A549 (cell line): ENCODE data around the gene SORL1. TPM values are rescaled to one million over a fixed set of nuclear protein-coding genes. Genes with fewer than 3 reads are reported as not detected.

ENCODE experiments used
- ATAC-seq, 2 experiments: fragments of 200-7000 bp in 1 of 2; fragments of >200 bp in 1 of 2; cut with Nextera tagmentation in 1 of 2; cut with Tn5 transposase in 1 of 2; 3 replicates each; pipeline versions ENCODE4 v1.8.0 to v1.9.1; 2018 to 2020; ENCODE audit warnings: mild to moderate bottlenecking in 1 of 2, moderate library complexity in 1 of 2
- CTCF ChIA-PET: fragments of 300-600 bp; sonication (Branson Sonifier 250); formaldehyde crosslinking; extraction: SDS; loops from one replicate; lab custom pipeline; 2021; ENCODE audit warnings: antibody characterized with exemption, inconsistent platforms; lab: Yijun Ruan, JAX
- POLR2A ChIA-PET: fragments of 350-600 bp; formaldehyde crosslinking; extraction: SDS; loops from one replicate; lab custom pipeline; 2021; ENCODE audit warnings: antibody characterized with exemption, inconsistent platforms; lab: Yijun Ruan, JAX
- DNase-seq, 2 experiments: peaks; one replicate each; pipeline versions ENCODE4 v3.0.0 to v3.0.0-alpha.2; 2011 to 2016; ENCODE audit warnings: low read depth in 1 of 2, low spot score in 1 of 2
- FAIRE-seq: peaks from 2 replicates; lab custom pipeline; 2011; peaks lifted over from hg19 to GRCh38; lab: Jason Lieb, UNC
- H3K27ac ChIP-seq, 2 experiments: fragments of >200 bp; sonication (Bioruptor Twin); formaldehyde crosslinking; 3 replicates each; pipeline ENCODE4 v1.5.1; 2016 to 2017
- H3K4me1 ChIP-seq: fragments of >200 bp; sonication (Bioruptor Twin); formaldehyde crosslinking; 3 replicates; pipeline ENCODE4 v1.6.1; 2016
- H3K4me2 ChIP-seq: fragments of >200 bp; sonication (Bioruptor Twin); formaldehyde crosslinking; 3 replicates; pipeline ENCODE4 v1.6.1; 2016
- H3K4me3 ChIP-seq: fragments of >200 bp; sonication (Bioruptor Twin); formaldehyde crosslinking; 3 replicates; pipeline ENCODE4 v1.5.1; 2016
- H3K9me3 ChIP-seq: fragments of >200 bp; sonication (Bioruptor Twin); formaldehyde crosslinking; 3 replicates; pipeline ENCODE4 v1.6.1; 2016
- CBX8 ChIP-seq: fragments of 200-600 bp; sonication (generic); IDR thresholded peaks from 2 replicates; pipeline ENCODE4 v1.6.1; 2016
- CHD2 ChIP-seq: fragments of 150-350 bp; IDR thresholded peaks from 2 replicates; pipeline ENCODE4 v1.6.1; 2014; ENCODE audit warnings: low read length; ENCODE audit not compliant: partially characterized antibody
- EHMT2 ChIP-seq: fragments of 200-600 bp; sonication (generic); IDR thresholded peaks from 2 replicates; pipeline ENCODE4 v1.6.1; 2016; ENCODE audit warnings: antibody characterized with exemption, low read depth, mild to moderate bottlenecking, moderate library complexity
- EP300 ChIP-seq, 2 experiments: fragments of >200 bp; sonication (Bioruptor Twin); formaldehyde crosslinking; IDR thresholded peaks; 2 replicates in 1 of 2; 3 replicates in 1 of 2; pipeline ENCODE4 v1.6.1; 2016 to 2017
- ESRRA ChIP-seq: fragments of 150-350 bp; IDR thresholded peaks from 2 replicates; pipeline ENCODE4 v1.6.1; 2014; ENCODE audit warnings: mild to moderate bottlenecking, low read length, borderline replicate concordance
- FOXS1 ChIP-seq: fragments of 250-450 bp; sonication (Bioruptor Pico); IDR thresholded peaks from 2 replicates; pipeline ENCODE4 v1.5.0; 2020; ENCODE audit warnings: mild to moderate bottlenecking, moderate library complexity
- HDAC2 ChIP-seq: fragments of 200-600 bp; sonication (generic); IDR thresholded peaks from 2 replicates; pipeline ENCODE4 v1.6.1; 2016
- HEYL ChIP-seq: fragments of 250-450 bp; sonication (Bioruptor Pico); IDR thresholded peaks from 2 replicates; pipeline ENCODE4 v1.8.0; 2021; ENCODE audit warnings: mild to moderate bottlenecking, moderate library complexity
- HOXB13 ChIP-seq: fragments of 250-450 bp; sonication (Bioruptor Pico); IDR thresholded peaks from 2 replicates; pipeline ENCODE4 v1.5.0; 2020; ENCODE audit warnings: low read depth, mild to moderate bottlenecking, moderate library complexity
- JUNB ChIP-seq: fragments of >200 bp; sonication (Bioruptor Twin); formaldehyde crosslinking; IDR thresholded peaks from 2 replicates; pipeline ENCODE4 v1.6.1; 2016
- KDM5A ChIP-seq: fragments of 200-600 bp; sonication (generic); IDR thresholded peaks from 2 replicates; pipeline ENCODE4 v1.6.1; 2016; ENCODE audit warnings: antibody characterized with exemption, mild to moderate bottlenecking
- NFE2L2 ChIP-seq: fragments of 150-350 bp; conservative IDR thresholded peaks from 2 replicates; pipeline ENCODE4 v1.6.1; 2014; ENCODE audit warnings: low read length
- NPAS2 ChIP-seq: fragments of 250-450 bp; sonication (Bioruptor Pico); IDR thresholded peaks from 2 replicates; pipeline ENCODE4 v1.8.0; 2022; ENCODE audit warnings: mild to moderate bottlenecking, moderate library complexity, borderline replicate concordance
- NR3C1 ChIP-seq: fragments of >200 bp; sonication (Bioruptor Twin); formaldehyde crosslinking; IDR thresholded peaks from 3 replicates; pipeline ENCODE4 v1.6.1; 2017
- PHF8 ChIP-seq: fragments of 200-600 bp; sonication (generic); IDR thresholded peaks from 2 replicates; pipeline ENCODE4 v1.6.1; 2016; ENCODE audit warnings: low read depth, mild to moderate bottlenecking, antibody characterized with exemption, moderate library complexity, borderline replicate concordance
- POLR2A ChIP-seq: IDR thresholded peaks from 2 replicates; pipeline ENCODE4 v1.6.1; 2012; ENCODE audit warnings: mild to moderate bottlenecking, low read length
- POLR2AphosphoS2 ChIP-seq: conservative IDR thresholded peaks from 2 replicates; pipeline ENCODE4 v1.6.1; 2012; ENCODE audit warnings: low read length, improper control_type of control experiment, inconsistent platforms
- RFX5 ChIP-seq: fragments of 450-650 bp; IDR thresholded peaks from 2 replicates; pipeline ENCODE4 v1.7.1; 2014; ENCODE audit warnings: antibody characterized with exemption, mild to moderate bottlenecking, moderate library complexity
- ZNF302 ChIP-seq: fragments of 250-450 bp; sonication (Bioruptor Pico); IDR thresholded peaks from 2 replicates; pipeline ENCODE4 v1.9.0; 2021; ENCODE audit warnings: inconsistent platforms, mild to moderate bottlenecking, moderate library complexity
- WGBS: methylation state at CpG from one replicate; pipeline ENCODE4 v1.1.6; 2017; ENCODE audit errors: missing lambda C conversion rate; 5-methylcytosine and 5-hydroxymethylcytosine counted together
- polyA plus RNA-seq, 4 experiments: library from polyadenylated mRNA; depleted of rRNA in 3 of 4; stranded (reverse); fragments of >200 nt; fragmentation: RNase III in 1 of 4; extraction: RNeasy Plus Mini Kit Qiagen cat#74134 plus additional on column Dnase treatment in 1 of 4; gene quantifications; 2 replicates in 3 of 4; 3 replicates in 1 of 4; pipeline ENCODE4 v1.2.3, GENCODE V29; 2011 to 2017
- TF ChIP-seq, protein P1 (sequence below): fragments of >200 bp; sonication (Bioruptor Twin); formaldehyde crosslinking; IDR thresholded peaks from 2 replicates; pipeline ENCODE4 v1.6.1; 2016
- TF ChIP-seq, protein P2 (sequence below): fragments of 450-650 bp; IDR thresholded peaks from 2 replicates; pipeline ENCODE4 v1.6.1; 2014; ENCODE audit warnings: antibody characterized with exemption
- TF ChIP-seq, protein P3 (sequence below): fragments of 250-450 bp; sonication (Bioruptor Pico); IDR thresholded peaks from 2 replicates; pipeline ENCODE4 v1.5.0; 2021; ENCODE audit warnings: mild to moderate bottlenecking, moderate library complexity, borderline replicate concordance
- TF ChIP-seq, protein P4 (sequence below): IDR thresholded peaks from 2 replicates; pipeline ENCODE4 v1.6.1; 2012
- TF ChIP-seq, protein P5 (sequence below): fragments of >200 bp; sonication (Bioruptor Twin); formaldehyde crosslinking; IDR thresholded peaks from 3 replicates; pipeline ENCODE4 v1.5.1; 2016

Gene SORL1
- polyA plus RNA-seq, 2 of the 4 experiments (the other 2 are of a cell fraction): 0.45 to 3.8 TPM

DNA sequence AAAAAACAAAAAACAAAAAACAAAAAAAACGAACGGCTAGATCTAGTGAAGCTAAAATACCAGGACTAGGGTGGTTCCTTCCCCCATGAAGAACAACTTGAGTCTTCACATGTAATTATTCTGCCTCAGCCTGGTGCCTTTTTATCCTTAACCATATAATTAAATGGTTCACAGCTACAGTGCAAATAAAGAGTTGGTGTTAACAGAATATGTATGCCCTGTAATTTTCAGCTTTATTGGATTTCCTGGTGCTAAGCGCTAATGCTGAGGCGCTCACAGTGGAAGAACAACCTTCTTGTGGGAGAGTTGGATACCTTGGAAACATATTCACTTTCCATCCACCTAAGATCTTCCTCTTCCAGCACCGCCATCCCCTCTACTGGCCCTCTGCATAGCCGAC lies 159.1 kb downstream of the SORL1 start:
- POLR2A ChIA-PET: no interaction called here
- Histone ChIP-seq H3K9me3 (no peaks in the 10 kb centered on the region), H3K4me1 (no peaks in the 10 kb centered on the region), H3K4me3 (no peak overlapping the region), H3K4me2 (no peak overlapping the region), H3K27ac (no peak overlapping the region)
- 95% methylated on average over 6 of the region's 6 CpGs for WGBS
- no peak for ATAC-seq
- no peak for FAIRE-seq
- no peak for TF ChIP-seq NPAS2
- no peak for TF ChIP-seq EHMT2
- no peak for TF ChIP-seq RFX5
- TF ChIP-seq ZNF302: no peak
- TF ChIP-seq ESRRA: no peak
- no peak for TF ChIP-seq NFE2L2
- TF ChIP-seq POLR2A: no peak
- no peak for TF ChIP-seq JUNB
- no peak for TF ChIP-seq KDM5A
- no peak for DNase-seq
- CTCF ChIA-PET: no interaction called here

DNA sequence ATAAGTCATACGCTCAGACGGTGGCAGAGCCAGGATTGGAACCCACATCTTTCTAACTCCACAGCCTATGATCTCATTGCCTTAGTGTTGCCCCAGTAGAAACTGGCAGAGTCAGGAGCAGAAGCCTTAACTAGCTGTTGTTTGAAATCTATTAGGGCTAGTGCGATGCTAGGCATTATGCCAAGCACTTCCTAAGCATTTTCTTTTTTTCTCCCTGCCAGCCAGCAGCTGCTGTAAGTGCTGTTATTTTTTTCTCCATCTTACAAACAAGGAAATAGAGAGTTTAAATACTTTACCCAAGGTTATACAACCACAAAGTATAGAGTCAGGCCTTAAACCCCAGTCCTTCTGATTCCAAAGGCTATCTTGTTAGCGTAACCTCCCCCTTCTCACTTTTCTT lies 161.6 kb downstream of the SORL1 start:
- ATAC-seq: no peak
- no peak for FAIRE-seq
- Histone ChIP-seq H3K4me1 (no peaks in the 10 kb centered on the region), H3K4me2 (no peak overlapping the region), H3K4me3 (no peak overlapping the region), H3K27ac (no peak overlapping the region), H3K9me3 (no peaks in the 10 kb centered on the region)
- ChIA-PET POLR2A (no interaction called here), CTCF (interaction anchor here (1.5 kb wide), 1 partner anchor 892 kb away, joined by 4 read pairs; no protein-coding TSS in a partner anchor)
- TF ChIP-seq CBX8 (no peak), CHD2 (no peak)
- TF ChIP-seq, protein P1, sequence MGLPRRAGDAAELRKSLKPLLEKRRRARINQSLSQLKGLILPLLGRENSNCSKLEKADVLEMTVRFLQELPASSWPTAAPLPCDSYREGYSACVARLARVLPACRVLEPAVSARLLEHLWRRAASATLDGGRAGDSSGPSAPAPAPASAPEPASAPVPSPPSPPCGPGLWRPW: no peak
- no peak for DNase-seq
- WGBS: 84% methylated on average over 4 of the region's 4 CpGs

DNA sequence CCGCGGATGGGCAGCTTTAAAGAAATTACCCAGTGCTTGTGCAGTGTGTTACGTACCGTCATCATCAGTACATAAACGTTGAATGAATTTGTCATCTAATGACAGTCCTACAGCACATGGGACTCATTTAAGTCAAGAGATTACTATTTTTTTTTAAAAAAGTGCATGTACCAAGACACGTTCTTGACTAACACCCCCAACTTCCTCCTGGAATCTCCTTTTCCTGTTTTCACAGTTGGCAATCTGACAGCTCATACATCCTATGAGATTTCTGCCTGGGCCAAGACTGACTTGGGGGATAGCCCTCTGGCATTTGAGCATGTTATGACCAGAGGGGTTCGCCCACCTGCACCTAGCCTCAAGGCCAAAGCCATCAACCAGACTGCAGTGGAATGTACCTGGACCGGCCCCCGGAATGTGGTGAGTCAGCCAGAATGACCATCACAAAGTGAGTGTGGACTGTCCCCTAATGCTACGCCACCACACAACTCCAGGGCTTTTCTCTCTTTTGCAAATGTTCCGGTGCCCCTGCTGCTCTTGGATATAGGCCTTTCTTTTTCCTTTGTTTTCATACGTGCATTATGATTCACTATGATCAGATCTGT lies 162.6 kb downstream of the SORL1 start:
- FAIRE-seq (no peak), ATAC-seq (no peak), DNase-seq (no peak)
- WGBS: 86% methylated on average over 11 of the region's 12 CpGs
- Histone ChIP-seq H3K4me3 (no peak overlapping the region), H3K9me3 (no peaks in the 10 kb centered on the region), H3K27ac (no peak overlapping the region), H3K4me2 (no peak overlapping the region), H3K4me1 (no peaks in the 10 kb centered on the region)
- ChIA-PET CTCF (no interaction called here), POLR2A (no interaction called here)
- no peak for TF ChIP-seq POLR2AphosphoS2
- TF ChIP-seq EP300 (IDR thresholded peaks at IDR 0.05): no peak
- TF ChIP-seq ESRRA: no peak
- TF ChIP-seq, protein P2, sequence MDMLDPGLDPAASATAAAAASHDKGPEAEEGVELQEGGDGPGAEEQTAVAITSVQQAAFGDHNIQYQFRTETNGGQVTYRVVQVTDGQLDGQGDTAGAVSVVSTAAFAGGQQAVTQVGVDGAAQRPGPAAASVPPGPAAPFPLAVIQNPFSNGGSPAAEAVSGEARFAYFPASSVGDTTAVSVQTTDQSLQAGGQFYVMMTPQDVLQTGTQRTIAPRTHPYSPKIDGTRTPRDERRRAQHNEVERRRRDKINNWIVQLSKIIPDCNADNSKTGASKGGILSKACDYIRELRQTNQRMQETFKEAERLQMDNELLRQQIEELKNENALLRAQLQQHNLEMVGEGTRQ: no peak
- TF ChIP-seq HEYL: no peak

DNA sequence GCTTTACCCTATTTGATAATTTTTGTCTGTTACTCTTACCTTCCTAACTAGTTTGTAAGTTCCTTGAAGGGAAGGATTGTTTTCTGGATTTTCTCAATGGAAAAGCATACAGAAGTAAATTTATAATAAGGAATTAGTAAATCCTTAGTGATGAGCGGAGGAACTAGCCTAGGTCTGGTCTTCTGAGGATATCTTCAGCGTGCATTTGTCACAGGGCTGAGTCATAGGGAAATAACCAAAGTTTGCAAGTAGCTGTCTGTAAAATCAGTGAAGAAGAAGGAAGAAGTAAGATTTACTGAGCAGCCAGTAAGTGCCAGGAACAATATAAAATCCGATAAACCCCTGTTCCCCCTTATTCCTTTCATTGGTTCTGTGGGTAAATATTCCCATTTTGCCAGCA lies 163.4 kb downstream of the SORL1 start:
- POLR2A ChIA-PET: no interaction called here
- WGBS: 56% methylated on average over 3 of the region's 3 CpGs
- Histone ChIP-seq H3K9me3 (no peaks in the 10 kb centered on the region), H3K27ac (no peak overlapping the region), H3K4me3 (no peak overlapping the region), H3K4me2 (no peak overlapping the region), H3K4me1 (no peaks in the 10 kb centered on the region)
- DNase-seq (no peak), FAIRE-seq (no peak), ATAC-seq (no peak)
- CTCF ChIA-PET: no interaction called here
- TF ChIP-seq CHD2 (no peak), PHF8 (no peak), HOXB13 (CRISPR knock-in tag) (no peak), POLR2AphosphoS2 (no peak), NR3C1 (no peak), FOXS1 (no peak), HDAC2 (no peak)
- TF ChIP-seq, protein P3, sequence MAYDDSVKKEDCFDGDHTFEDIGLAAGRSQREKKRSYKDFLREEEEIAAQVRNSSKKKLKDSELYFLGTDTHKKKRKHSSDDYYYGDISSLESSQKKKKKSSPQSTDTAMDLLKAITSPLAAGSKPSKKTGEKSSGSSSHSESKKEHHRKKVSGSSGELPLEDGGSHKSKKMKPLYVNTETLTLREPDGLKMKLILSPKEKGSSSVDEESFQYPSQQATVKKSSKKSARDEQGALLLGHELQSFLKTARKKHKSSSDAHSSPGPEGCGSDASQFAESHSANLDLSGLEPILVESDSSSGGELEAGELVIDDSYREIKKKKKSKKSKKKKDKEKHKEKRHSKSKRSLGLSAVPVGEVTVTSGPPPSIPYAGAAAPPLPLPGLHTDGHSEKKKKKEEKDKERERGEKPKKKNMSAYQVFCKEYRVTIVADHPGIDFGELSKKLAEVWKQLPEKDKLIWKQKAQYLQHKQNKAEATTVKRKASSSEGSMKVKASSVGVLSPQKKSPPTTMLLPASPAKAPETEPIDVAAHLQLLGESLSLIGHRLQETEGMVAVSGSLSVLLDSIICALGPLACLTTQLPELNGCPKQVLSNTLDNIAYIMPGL (CRISPR knock-in tag): no peak
- TF ChIP-seq, protein P4, sequence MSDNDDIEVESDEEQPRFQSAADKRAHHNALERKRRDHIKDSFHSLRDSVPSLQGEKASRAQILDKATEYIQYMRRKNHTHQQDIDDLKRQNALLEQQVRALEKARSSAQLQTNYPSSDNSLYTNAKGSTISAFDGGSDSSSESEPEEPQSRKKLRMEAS: no peak
- TF ChIP-seq, protein P2: no peak
- TF ChIP-seq, protein P5, sequence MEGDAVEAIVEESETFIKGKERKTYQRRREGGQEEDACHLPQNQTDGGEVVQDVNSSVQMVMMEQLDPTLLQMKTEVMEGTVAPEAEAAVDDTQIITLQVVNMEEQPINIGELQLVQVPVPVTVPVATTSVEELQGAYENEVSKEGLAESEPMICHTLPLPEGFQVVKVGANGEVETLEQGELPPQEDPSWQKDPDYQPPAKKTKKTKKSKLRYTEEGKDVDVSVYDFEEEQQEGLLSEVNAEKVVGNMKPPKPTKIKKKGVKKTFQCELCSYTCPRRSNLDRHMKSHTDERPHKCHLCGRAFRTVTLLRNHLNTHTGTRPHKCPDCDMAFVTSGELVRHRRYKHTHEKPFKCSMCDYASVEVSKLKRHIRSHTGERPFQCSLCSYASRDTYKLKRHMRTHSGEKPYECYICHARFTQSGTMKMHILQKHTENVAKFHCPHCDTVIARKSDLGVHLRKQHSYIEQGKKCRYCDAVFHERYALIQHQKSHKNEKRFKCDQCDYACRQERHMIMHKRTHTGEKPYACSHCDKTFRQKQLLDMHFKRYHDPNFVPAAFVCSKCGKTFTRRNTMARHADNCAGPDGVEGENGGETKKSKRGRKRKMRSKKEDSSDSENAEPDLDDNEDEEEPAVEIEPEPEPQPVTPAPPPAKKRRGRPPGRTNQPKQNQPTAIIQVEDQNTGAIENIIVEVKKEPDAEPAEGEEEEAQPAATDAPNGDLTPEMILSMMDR: no peak
